Epithelial cell of esophagus (primary cell): ENCODE data around the gene CENPB.
A peak's percentile ranks its signal among the peaks of the same experiment; 100 is the strongest.

ENCODE experiments used
- DNase-seq: peaks from one replicate; pipeline ENCODE4 v3.0.0; 2010; ENCODE audit warnings: low read depth
- H3K4me3 ChIP-seq: 2 replicates; pipeline ENCODE4 v1.5.1; 2011; ENCODE audit warnings: mild to moderate bottlenecking, low read length, control low read depth
- CTCF ChIP-seq: IDR thresholded peaks from 2 replicates; pipeline ENCODE4 v1.5.1; 2011; ENCODE audit warnings: low read depth, mild to moderate bottlenecking, low read length, control low read depth, inconsistent platforms; ENCODE audit not compliant: insufficient read depth; ENCODE audit errors: missing control alignments

CENPB gene

DNA sequence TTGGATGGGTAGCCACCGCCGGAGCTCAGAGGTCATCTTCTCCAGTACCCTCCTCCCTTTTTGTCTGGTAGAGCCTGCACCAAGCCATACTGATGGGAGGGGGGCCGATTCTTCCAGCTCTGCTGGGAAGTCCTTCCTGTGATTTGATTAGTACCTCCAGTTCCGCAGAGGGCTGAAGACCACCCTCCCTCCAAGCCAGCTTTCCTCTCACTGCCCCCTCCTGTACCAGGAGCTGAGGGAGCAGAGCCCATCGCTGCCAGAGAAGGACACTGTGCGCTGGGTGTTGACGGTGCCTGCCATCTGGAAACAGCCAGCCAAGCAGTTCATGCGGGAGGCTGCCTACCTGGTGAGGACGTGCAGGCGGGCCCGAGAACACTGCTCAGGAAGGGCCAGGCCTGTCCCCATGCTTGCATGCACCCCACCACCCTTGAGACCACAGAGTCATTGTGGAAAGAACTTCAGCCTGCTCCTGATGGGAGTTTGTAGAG lies 40.8 kb downstream of the CENPB start:
- H3K4me3 ChIP-seq: no peak overlapping the region
- DNase-seq: no peak
- no peak for TF ChIP-seq CTCF

DNA sequence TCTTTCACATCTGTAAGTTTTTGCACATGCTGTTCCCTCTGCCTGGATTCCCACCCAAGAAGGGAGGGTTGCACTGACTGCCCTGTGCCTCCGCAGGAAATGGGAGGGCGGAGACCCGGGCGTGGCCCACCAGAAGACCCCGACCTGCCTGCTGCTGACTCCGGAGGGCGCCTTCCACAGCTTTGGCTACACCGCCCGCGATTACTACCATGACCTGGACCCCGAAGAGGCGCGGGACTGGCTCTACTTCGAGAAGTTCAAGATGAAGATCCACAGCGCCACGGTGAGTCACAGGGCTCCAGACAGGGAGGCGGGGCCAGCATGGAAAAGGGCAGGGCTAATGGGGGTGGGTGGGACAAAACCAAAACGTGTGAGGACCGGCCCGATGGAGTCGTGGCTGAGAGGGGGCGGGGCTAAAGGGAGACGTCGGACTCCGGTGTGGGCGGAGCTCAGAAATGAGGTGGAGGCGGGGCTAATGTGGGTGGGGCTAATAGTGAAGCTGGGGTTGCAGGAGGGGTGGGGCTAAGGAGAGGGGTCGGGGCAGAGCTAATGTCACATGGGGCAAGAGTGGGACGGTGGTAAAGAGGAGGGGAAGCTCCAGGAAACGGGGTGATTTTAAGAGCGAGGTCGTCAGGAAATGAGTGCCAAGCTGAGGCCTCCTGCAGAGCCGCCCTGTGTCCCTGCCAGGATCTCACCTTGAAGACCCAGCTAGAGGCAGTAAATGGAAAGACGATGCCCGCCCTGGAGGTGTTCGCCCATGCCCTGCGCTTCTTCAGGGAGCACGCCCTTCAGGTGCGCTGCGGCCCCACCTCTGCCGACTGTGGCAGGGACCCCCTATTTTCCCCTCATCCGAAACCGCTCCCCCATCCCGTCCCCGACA lies 41.5 kb downstream of the CENPB start:
- no peak for TF ChIP-seq CTCF
- H3K4me3 ChIP-seq: peak overlapping the region; percentile 15
- DNase-seq: peak; percentile 93

DNA sequence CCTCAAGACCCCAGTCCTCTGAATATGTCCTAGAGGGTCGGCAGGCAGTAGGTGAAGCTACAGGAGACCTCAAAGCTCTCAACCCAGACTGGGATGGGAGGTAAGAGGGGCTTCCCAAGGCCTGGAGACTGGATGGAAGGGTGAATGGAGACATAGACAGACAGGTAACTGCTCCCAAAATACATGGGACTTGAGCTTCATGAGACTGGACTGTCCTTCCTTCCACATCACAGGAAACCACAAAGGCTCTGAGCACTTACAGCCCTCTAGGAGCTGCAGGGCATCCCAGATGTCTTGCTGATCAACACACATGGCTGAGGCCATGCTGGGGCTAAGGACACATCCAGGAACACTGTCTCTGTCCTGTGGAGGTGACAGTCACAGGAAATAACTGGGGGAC lies 42.5 kb downstream of the CENPB start:
- no peak for TF ChIP-seq CTCF
- no peak for DNase-seq
- no peak overlapping the region for H3K4me3 ChIP-seq

DNA sequence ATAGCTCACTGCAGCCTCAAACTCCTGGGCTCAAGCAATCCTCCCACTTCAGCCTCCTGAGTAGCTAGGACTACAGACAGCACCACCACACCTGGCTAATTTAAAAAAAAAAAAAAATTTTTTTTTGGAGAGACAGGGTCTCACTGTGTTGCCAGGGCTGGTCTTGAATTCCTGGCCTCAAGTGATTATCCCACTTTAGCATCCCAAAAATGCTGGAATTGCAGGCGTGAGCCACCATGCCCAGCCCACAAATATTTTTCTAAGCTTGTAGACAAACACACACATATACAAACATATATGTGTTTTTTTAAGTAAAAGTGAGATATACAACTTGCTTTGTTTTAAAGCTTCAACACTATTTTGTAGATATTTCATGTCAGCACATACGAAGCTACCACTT lies 43.3 kb downstream of the CENPB start:
- no peak for DNase-seq
- no peak for TF ChIP-seq CTCF
- H3K4me3 ChIP-seq: no peak overlapping the region

DNA sequence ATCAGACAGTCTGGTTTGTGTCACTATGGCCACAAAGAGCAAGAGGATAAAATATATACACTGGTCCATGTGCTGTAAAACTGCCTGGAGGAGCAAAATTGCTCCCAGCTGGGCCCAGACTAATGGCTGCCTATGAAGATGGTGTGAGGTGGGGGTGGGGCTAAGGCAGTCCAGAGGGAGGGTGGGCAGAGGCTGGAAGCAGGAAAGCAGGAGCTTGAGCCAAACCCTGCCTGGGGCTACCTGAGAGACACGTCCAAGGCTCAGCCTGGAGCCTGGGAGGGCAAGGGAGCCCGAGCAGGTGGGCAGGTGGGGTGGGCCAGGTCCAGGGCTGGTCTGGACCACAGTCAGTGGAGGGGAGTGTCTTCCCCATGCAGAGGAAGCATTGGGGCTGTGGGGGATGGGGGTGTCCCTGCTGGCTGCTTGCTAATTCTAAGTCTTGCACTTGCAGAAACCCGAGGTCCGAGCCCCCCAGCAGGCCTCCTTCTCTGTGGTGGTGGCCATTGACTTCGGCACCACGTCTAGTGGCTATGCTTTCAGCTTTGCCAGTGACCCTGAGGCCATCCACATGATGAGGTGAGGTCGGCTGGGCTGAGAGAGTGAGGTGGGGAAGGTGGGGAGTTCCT lies 44.6 kb downstream of the CENPB start:
- DNase-seq: no peak
- no peak overlapping the region for H3K4me3 ChIP-seq
- no peak for TF ChIP-seq CTCF

DNA sequence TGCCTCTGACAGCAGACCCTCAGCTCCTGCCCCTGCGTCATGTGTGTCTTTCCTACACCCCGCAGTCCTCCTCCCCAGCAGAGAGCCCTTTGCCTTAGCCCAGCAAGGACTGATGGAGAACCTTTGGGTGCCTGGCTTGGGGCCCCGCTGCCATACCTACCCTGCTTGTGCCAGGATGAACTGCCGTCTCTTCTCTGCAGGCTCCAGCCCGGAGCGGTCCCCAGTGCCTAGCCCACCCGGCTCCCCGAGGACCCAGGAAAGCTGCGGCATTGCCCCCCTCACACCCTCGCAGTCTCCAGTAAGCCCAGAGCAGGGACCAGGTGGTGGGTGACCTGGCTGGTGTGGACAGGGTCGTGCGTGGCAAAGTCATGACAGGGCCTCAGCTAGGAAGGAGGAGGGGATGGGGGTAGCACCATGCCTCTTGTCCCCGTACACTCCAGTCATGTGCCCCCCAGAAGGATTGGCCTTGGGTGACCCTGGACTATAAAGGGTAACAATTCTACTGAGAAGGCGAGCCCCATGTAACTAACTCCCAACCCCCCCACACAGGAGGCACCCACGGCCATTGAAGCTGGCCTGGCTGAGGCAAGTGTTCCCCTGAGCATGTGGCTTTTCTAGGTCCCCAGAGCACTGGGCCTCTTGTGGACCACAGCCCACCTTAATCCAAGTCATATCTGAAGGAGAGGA lies 45.8 kb downstream of the CENPB start:
- no peak for DNase-seq
- no peak for TF ChIP-seq CTCF
- H3K4me3 ChIP-seq: no peak overlapping the region
